Panc1 (cell line): ENCODE results near the gene GPC1. TPM values are rescaled to one million over a fixed set of nuclear protein-coding genes. Genes with fewer than 3 reads are reported as not detected.

Experiments
- ATAC-seq: fragments of 200-7000 bp; cut with Tn5 transposase; 2 replicates; pipeline ENCODE4 v1.9.1; 2020; ENCODE audit warnings: mild to moderate bottlenecking, moderate library complexity
- BruUV-seq: library from RNA; stranded (reverse); fragments of 400-500 nt; replicated peaks from 2 replicates; lab custom pipeline; 2021; lab: Mats Ljungman, UMichigan
- CTCF ChIA-PET: fragments of 300-600 bp; sonication (Branson Sonifier 250); formaldehyde crosslinking; loops from one replicate; lab custom pipeline; 2022; ENCODE audit warnings: antibody characterized with exemption; lab: Charles Lee
- POLR2A ChIA-PET: fragments of 300-600 bp; sonication (Branson Sonifier 250); formaldehyde crosslinking; loops from one replicate; lab custom pipeline; 2022; ENCODE audit warnings: antibody characterized with exemption; lab: Charles Lee
- DNase-seq: peaks from one replicate; pipeline ENCODE4 v3.0.0-alpha.2; 2010; ENCODE audit warnings: low read depth, low spot score
- H3K27ac ChIP-seq: 2 replicates; pipeline ENCODE4 v1.5.1; 2011; ENCODE audit warnings: mild to moderate bottlenecking, low read length, inconsistent platforms
- H3K27me3 ChIP-seq: fragments of 200-500 bp; sonication (Bioruptor generic); 2 replicates; pipeline ENCODE4 v1.6.0; 2014; ENCODE audit warnings: low read length, inconsistent platforms; ENCODE audit not compliant: control insufficient read depth, insufficient read depth
- H3K36me3 ChIP-seq: fragments of 200-500 bp; sonication (Bioruptor generic); 2 replicates; pipeline ENCODE4 v1.5.1; 2014; ENCODE audit warnings: inconsistent platforms, mild to moderate bottlenecking, low read length, moderate library complexity; ENCODE audit not compliant: control insufficient read depth, insufficient read depth
- H3K4me1 ChIP-seq: 2 replicates; pipeline ENCODE4 v1.5.1; 2011; ENCODE audit warnings: inconsistent platforms, mild to moderate bottlenecking, low read length, moderate library complexity; ENCODE audit not compliant: control insufficient read depth, insufficient read depth
- H3K4me3 ChIP-seq, 2 experiments: 2 replicates each; pipeline ENCODE4 v1.5.1; 2011 to 2012; ENCODE audit warnings: low read depth in 2 of 2, low read length in 2 of 2, mild to moderate bottlenecking in 2 of 2, inconsistent platforms in 1 of 2, moderate library complexity in 1 of 2
- H3K9me3 ChIP-seq: fragments of 200-500 bp; sonication (Bioruptor generic); 2 replicates; pipeline ENCODE4 v1.5.1; 2014; ENCODE audit warnings: low read depth, mild to moderate bottlenecking, inconsistent platforms, low read length, moderate library complexity; ENCODE audit not compliant: control insufficient read depth, insufficient read depth
- POLR2AphosphoS5 ChIP-seq: IDR thresholded peaks from 2 replicates; pipeline ENCODE4 v1.6.1; 2012; ENCODE audit warnings: mild to moderate bottlenecking, low read depth, low read length, moderate library complexity
- REST ChIP-seq, 2 experiments: IDR thresholded peaks; 2 replicates each; pipeline ENCODE4 v1.6.1; 2011 to 2012; ENCODE audit warnings: low read depth in 2 of 2, control low read depth in 1 of 2, low read length in 1 of 2, mild to moderate bottlenecking in 1 of 2, moderate library complexity in 1 of 2; ENCODE audit not compliant: insufficient read depth in 1 of 2
- SIN3A ChIP-seq: IDR thresholded peaks from 2 replicates; pipeline ENCODE4 v1.6.1; 2012; ENCODE audit warnings: low read depth, mild to moderate bottlenecking, low read length, moderate library complexity, borderline replicate concordance; ENCODE audit not compliant: insufficient read depth
- TCF7L2 ChIP-seq: IDR thresholded peaks from 2 replicates; pipeline ENCODE4 v1.6.1; 2011; ENCODE audit warnings: mild to moderate bottlenecking, low read depth, low read length, inconsistent platforms
- in situ Hi-C: cut with HindIII; loops from 2 replicates; pipeline ENCODE4 v1.10.0; 2016; ENCODE audit warnings: low sequenced_read_pairs, low pct_unique_long_range_greater_than_20kb
- intact Hi-C: fragments of 100-400 bp; cut with micrococcal nuclease; formaldehyde crosslinking; loops from one replicate; pipeline ENCODE4 v1.10.0; 2022; ENCODE audit not compliant: unreplicated experiment
- total RNA-seq: library from RNA; stranded (reverse); gene quantifications from one replicate; pipeline ENCODE4 v1.2.1, GENCODE V29; 2021; ENCODE audit not compliant: unreplicated experiment
- TF ChIP-seq, protein P1 (sequence below): fragments of 450-650 bp; IDR thresholded peaks from 2 replicates; pipeline ENCODE4 v1.5.1; 2017; ENCODE audit warnings: mild to moderate bottlenecking

The GPC1 gene
- total RNA-seq, 1 experiment from 2014 or later, result 88.7 TPM

DNA sequence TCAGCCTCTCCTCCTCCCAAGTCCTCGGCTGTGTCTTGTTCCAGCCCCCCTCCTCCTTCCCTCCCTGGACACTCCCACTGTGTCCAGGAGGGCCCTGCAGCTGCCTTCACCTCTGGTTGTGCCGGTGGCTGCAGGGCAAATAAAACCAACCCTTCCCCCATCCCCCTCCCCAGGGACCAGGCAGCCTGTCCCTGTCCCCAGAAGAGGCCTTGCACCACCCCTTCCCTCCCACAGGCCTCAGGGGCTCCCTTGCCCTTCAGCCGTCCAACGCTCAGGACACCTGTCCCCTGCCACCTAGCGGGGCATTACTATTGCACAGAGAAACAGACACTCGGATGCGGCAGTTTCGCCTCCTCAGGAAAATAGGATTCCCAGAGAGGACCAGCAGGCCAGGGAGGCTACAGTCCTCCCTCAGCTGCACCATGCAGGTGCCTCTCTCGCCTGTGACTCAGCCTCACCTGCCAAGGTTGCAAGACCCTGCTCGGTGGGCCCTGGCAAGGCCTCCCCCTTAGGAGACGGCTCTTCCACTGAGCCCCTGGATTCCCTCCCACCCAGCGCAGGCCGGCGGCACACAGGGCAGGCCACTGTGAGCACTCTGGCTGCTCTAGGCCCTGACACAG lies 5.5 kb upstream of the GPC1 start:
- DNase-seq (no peak), ATAC-seq (no peak)
- intact Hi-C loops (no loop called here), in situ Hi-C loops (no loop called here)
- Histone ChIP-seq H3K4me1 (peaks cover 10% of the 10 kb centered on the region), H3K4me3 (no peak overlapping the region), H3K27me3 (no peaks in the 10 kb centered on the region), H3K36me3 (no peaks in the 10 kb centered on the region; the same call in 1 of the 2 replicates), H3K27ac (no peak overlapping the region), H3K9me3 (no peaks in the 10 kb centered on the region)
- CTCF ChIA-PET, result no interaction called here
- BruUV-seq, result no TSS peak
- TF ChIP-seq TCF7L2 (no peak), SIN3A (no peak), POLR2AphosphoS5 (no peak), REST (IDR thresholded peaks at IDR 0.05; ENCODE audit: insufficient read depth in 1 of 2, low read depth in 2 of 2, low read length in 1 of 2) (no peak)
- TF ChIP-seq, protein P1, sequence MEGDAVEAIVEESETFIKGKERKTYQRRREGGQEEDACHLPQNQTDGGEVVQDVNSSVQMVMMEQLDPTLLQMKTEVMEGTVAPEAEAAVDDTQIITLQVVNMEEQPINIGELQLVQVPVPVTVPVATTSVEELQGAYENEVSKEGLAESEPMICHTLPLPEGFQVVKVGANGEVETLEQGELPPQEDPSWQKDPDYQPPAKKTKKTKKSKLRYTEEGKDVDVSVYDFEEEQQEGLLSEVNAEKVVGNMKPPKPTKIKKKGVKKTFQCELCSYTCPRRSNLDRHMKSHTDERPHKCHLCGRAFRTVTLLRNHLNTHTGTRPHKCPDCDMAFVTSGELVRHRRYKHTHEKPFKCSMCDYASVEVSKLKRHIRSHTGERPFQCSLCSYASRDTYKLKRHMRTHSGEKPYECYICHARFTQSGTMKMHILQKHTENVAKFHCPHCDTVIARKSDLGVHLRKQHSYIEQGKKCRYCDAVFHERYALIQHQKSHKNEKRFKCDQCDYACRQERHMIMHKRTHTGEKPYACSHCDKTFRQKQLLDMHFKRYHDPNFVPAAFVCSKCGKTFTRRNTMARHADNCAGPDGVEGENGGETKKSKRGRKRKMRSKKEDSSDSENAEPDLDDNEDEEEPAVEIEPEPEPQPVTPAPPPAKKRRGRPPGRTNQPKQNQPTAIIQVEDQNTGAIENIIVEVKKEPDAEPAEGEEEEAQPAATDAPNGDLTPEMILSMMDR, result no peak
- POLR2A ChIA-PET, result no interaction called here

DNA sequence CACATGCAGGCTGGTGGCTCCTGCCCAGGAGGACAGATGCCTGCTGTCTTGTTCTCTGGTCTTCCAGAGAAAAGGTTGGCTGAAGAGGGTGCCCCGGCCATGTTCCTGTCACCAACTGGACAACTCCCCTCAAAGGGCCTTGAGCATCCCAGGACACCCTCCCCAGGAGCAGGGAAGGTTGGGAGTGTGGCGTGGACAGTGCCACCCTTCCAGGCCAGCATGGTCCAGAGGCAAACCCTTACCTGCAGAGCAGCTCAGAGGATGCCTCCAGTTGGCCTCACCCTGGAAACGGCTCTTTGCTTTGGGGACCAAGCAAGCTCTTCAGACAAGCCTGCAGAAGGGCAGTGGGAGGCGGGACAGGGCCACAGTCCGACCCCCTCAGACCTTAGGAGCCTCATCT lies 4.9 kb upstream of the GPC1 start:
- in situ Hi-C loops, result no loop called here
- CTCF ChIA-PET, result no interaction called here
- intact Hi-C loops, result no loop called here

More for the DNA sequence above, 4.9 kb upstream of the GPC1 start:
- no peaks in the 10 kb centered on the region for H3K27me3 ChIP-seq
- POLR2A ChIA-PET, result no interaction called here
- no TSS peak for BruUV-seq
- DNase-seq (no peak), ATAC-seq (no peak)
- H3K4me3 ChIP-seq, result no peak overlapping the region
- no peak for TF ChIP-seq REST (IDR thresholded peaks at IDR 0.05; ENCODE audit: insufficient read depth in 1 of 2, low read depth in 2 of 2, low read length in 1 of 2)
- TF ChIP-seq TCF7L2, result no peak
- no peaks in the 10 kb centered on the region for H3K9me3 ChIP-seq
- peaks cover 10% of the 10 kb centered on the region for H3K4me1 ChIP-seq
- no peaks in the 10 kb centered on the region; the same call in 1 of the 2 replicates for H3K36me3 ChIP-seq
- H3K27ac ChIP-seq, result no peak overlapping the region
